IMR-90 (cell line): ENCODE results near the gene LIN37. TPM values are rescaled to one million over a fixed set of nuclear protein-coding genes. Genes with fewer than 3 reads are reported as not detected.

Experiments used
- polyA plus RNA-seq, 3 experiments: library from polyadenylated mRNA; depleted of rRNA; stranded (reverse); fragments of >200 nt; gene quantifications; 2 replicates each; pipeline ENCODE4 v1.2.3, GENCODE V29; 2012; ENCODE audit warnings: low replicate concordance in 1 of 3
- total RNA-seq: library from RNA; depleted of rRNA; stranded (reverse); fragments of >200 nt; gene quantifications from 2 replicates; pipeline ENCODE4 v1.2.3, GENCODE V29; 2012; rRNA removed

LIN37 gene
- total and polyA plus RNA-seq, 2 of the 4 experiments (the other 2 are of a cell fraction), result 12.7 to 23.1 TPM

Other genes with a start within 250 kb of the LIN37 start
- gene DMKN, start 234.9 kb upstream of the LIN37 start, total RNA-seq, result 0.28 and 0.36 TPM in 2 replicates
- gene DMKN, start 234.9 kb upstream of the LIN37 start, polyA plus RNA-seq (2012; rRNA removed), result 2.2 and 2.4 TPM in 2 replicates
- gene SBSN, start 220.3 kb upstream of the LIN37 start, total RNA-seq, result 0.56 and 0.72 TPM in 2 replicates
- gene SBSN, start 220.3 kb upstream of the LIN37 start, polyA plus RNA-seq (2012; rRNA removed), result 6.4 and 6.9 TPM in 2 replicates
- not detected in 2 replicates for gene GAPDHS, start 215.1 kb upstream of the LIN37 start, total RNA-seq
- gene GAPDHS, start 215.1 kb upstream of the LIN37 start, polyA plus RNA-seq (2012; rRNA removed), result not detected in 2 replicates
- 59.2 and 67.6 TPM in 2 replicates for gene TMEM147, start 202.9 kb upstream of the LIN37 start, total RNA-seq
- 108 and 132 TPM in 2 replicates for gene TMEM147, start 202.9 kb upstream of the LIN37 start, polyA plus RNA-seq (2012; rRNA removed)
- not detected in 2 replicates for gene ATP4A, start 184.9 kb upstream of the LIN37 start, total RNA-seq
- gene ATP4A, start 184.9 kb upstream of the LIN37 start, polyA plus RNA-seq (2012; rRNA removed), result not detected in 2 replicates
- gene PMIS2, start 162.4 kb upstream of the LIN37 start, total RNA-seq, result not detected in 2 replicates
- not detected in 2 replicates for gene PMIS2, start 162.4 kb upstream of the LIN37 start, polyA plus RNA-seq (2012; rRNA removed)
- gene HAUS5, start 135.8 kb upstream of the LIN37 start, total RNA-seq, result 3.1 and 3.4 TPM in 2 replicates
- gene HAUS5, start 135.8 kb upstream of the LIN37 start, polyA plus RNA-seq (2012; rRNA removed), result 6.2 and 6.4 TPM in 2 replicates
- 19.0 and 20.6 TPM in 2 replicates for gene RBM42, start 119.5 kb upstream of the LIN37 start, total RNA-seq
- gene RBM42, start 119.5 kb upstream of the LIN37 start, polyA plus RNA-seq (2012; rRNA removed), result 41.5 and 53.9 TPM in 2 replicates
- 0.28 TPM in 1 of 2 replicates, not detected in the other for gene ETV2, start 106.8 kb upstream of the LIN37 start, total RNA-seq
- gene ETV2, start 106.8 kb upstream of the LIN37 start, polyA plus RNA-seq (2012; rRNA removed), result 1.2 and 1.4 TPM in 2 replicates
- gene COX6B1, start 100.3 kb upstream of the LIN37 start, total RNA-seq, result 913 and 983 TPM in 2 replicates
- 824 and 914 TPM in 2 replicates for gene COX6B1, start 100.3 kb upstream of the LIN37 start, polyA plus RNA-seq (2012; rRNA removed)
- not detected in 2 replicates for gene UPK1A, start 82.1 kb upstream of the LIN37 start, total RNA-seq
- 0.20 and 0.21 TPM in 2 replicates for gene UPK1A, start 82.1 kb upstream of the LIN37 start, polyA plus RNA-seq (2012; rRNA removed)
- not detected in 2 replicates for gene ZBTB32, start 44.0 kb upstream of the LIN37 start, total RNA-seq
- not detected in 2 replicates for gene ZBTB32, start 44.0 kb upstream of the LIN37 start, polyA plus RNA-seq (2012; rRNA removed)
- gene KMT2B, start 30.6 kb upstream of the LIN37 start, total RNA-seq, result 1.9 and 3.0 TPM in 2 replicates
- 27.5 and 30.7 TPM in 2 replicates for gene KMT2B, start 30.6 kb upstream of the LIN37 start, polyA plus RNA-seq (2012; rRNA removed)
- 0.72 and 2.8 TPM in 2 replicates for gene IGFLR1, start 6.1 kb upstream of the LIN37 start, total RNA-seq
- gene IGFLR1, start 6.1 kb upstream of the LIN37 start, polyA plus RNA-seq (2012; rRNA removed), result 2.7 and 3.8 TPM in 2 replicates
- 6.1 and 8.1 TPM in 2 replicates for gene U2AF1L4, start 3.2 kb upstream of the LIN37 start, total RNA-seq
- gene U2AF1L4, start 3.2 kb upstream of the LIN37 start, polyA plus RNA-seq (2012; rRNA removed), result 15.0 and 15.6 TPM in 2 replicates
- gene PSENEN, start 2.9 kb upstream of the LIN37 start, total RNA-seq, result 8.6 and 9.0 TPM in 2 replicates
- gene PSENEN, start 2.9 kb upstream of the LIN37 start, polyA plus RNA-seq (2012; rRNA removed), result 47.0 and 59.1 TPM in 2 replicates
- 5.7 and 6.9 TPM in 2 replicates for gene HSPB6, start 8.5 kb downstream of the LIN37 start, total RNA-seq
- 188 and 206 TPM in 2 replicates for gene HSPB6, start 8.5 kb downstream of the LIN37 start, polyA plus RNA-seq (2012; rRNA removed)
- gene PROSER3, start 9.6 kb downstream of the LIN37 start, total RNA-seq, result 3.3 and 5.4 TPM in 2 replicates
- 17.9 and 21.8 TPM in 2 replicates for gene PROSER3, start 9.6 kb downstream of the LIN37 start, polyA plus RNA-seq (2012; rRNA removed)
- gene ARHGAP33, start 27.0 kb downstream of the LIN37 start, total RNA-seq, result 0.28 and 0.72 TPM in 2 replicates
- gene ARHGAP33, start 27.0 kb downstream of the LIN37 start, polyA plus RNA-seq (2012; rRNA removed), result 11.9 and 16.3 TPM in 2 replicates
- not detected in 2 replicates for gene PRODH2, start 64.3 kb downstream of the LIN37 start, total RNA-seq
- not detected in 2 replicates for gene PRODH2, start 64.3 kb downstream of the LIN37 start, polyA plus RNA-seq (2012; rRNA removed)
- gene NPHS1, start 103.9 kb downstream of the LIN37 start, total RNA-seq, result not detected in 2 replicates
- gene NPHS1, start 103.9 kb downstream of the LIN37 start, polyA plus RNA-seq (2012; rRNA removed), result not detected in 2 replicates
- not detected in 2 replicates for gene KIRREL2, start 108.3 kb downstream of the LIN37 start, total RNA-seq
- gene KIRREL2, start 108.3 kb downstream of the LIN37 start, polyA plus RNA-seq (2012; rRNA removed), result 0.04 TPM in 1 of 2 replicates, not detected in the other
- gene APLP1, start 120.0 kb downstream of the LIN37 start, total RNA-seq, result 4.7 and 6.7 TPM in 2 replicates
- gene APLP1, start 120.0 kb downstream of the LIN37 start, polyA plus RNA-seq (2012; rRNA removed), result 41.0 and 44.3 TPM in 2 replicates
- 1.1 and 1.4 TPM in 2 replicates for gene NFKBID, start 152.0 kb downstream of the LIN37 start, total RNA-seq
- gene NFKBID, start 152.0 kb downstream of the LIN37 start, polyA plus RNA-seq (2012; rRNA removed), result 12.3 and 13.3 TPM in 2 replicates
- gene HCST, start 154.0 kb downstream of the LIN37 start, total RNA-seq, result not detected in 2 replicates
- 0.93 and 1.5 TPM in 2 replicates for gene HCST, start 154.0 kb downstream of the LIN37 start, polyA plus RNA-seq (2012; rRNA removed)
- not detected in 2 replicates for gene TYROBP, start 159.7 kb downstream of the LIN37 start, total RNA-seq
- gene TYROBP, start 159.7 kb downstream of the LIN37 start, polyA plus RNA-seq (2012; rRNA removed), result not detected in 2 replicates
- gene LRFN3, start 187.8 kb downstream of the LIN37 start, total RNA-seq, result 0.36 and 0.56 TPM in 2 replicates
- gene LRFN3, start 187.8 kb downstream of the LIN37 start, polyA plus RNA-seq (2012; rRNA removed), result 4.8 TPM in 2 replicates
- 4.8 and 5.0 TPM in 2 replicates for gene SDHAF1, start 246.6 kb downstream of the LIN37 start, total RNA-seq
- 9.9 and 13.2 TPM in 2 replicates for gene SDHAF1, start 246.6 kb downstream of the LIN37 start, polyA plus RNA-seq (2012; rRNA removed)